GM12864 (cell line): ENCODE measurements around the gene PHKG1.
A peak's percentile ranks its signal among the peaks of the same experiment; 100 is the strongest.
"Not testable (repeated sequence)": the region's sequence is repeated elsewhere in the genome, so short reads cannot be mapped to it uniquely, and the experiment has no call there.

Experiments used
- DNase-seq: peaks from one replicate; pipeline ENCODE4 v3.0.0-alpha.2; 2011; ENCODE audit warnings: low read depth
- H3K4me3 ChIP-seq: 2 replicates; pipeline ENCODE4 v1.5.1; 2011; ENCODE audit warnings: mild to moderate bottlenecking, low read depth, low read length, control low read depth
- CTCF ChIP-seq: IDR thresholded peaks from 2 replicates; pipeline ENCODE4 v1.5.1; 2011; ENCODE audit warnings: low read depth, mild to moderate bottlenecking, moderate library complexity, low read length, control low read depth, inconsistent platforms; ENCODE audit errors: missing control alignments

PHKG1 gene

GRCh38 chr7:56079450-56080185 lies 13.1 kb downstream of the PHKG1 start:
- TF ChIP-seq CTCF = no peak
- no peak for DNase-seq
- H3K4me3 ChIP-seq = no peak overlapping the region

GRCh38 chr7:56078196-56078595 lies 14.6 kb downstream of the PHKG1 start:
- no peak overlapping the region for H3K4me3 ChIP-seq
- no peak for TF ChIP-seq CTCF
- DNase-seq = no peak

GRCh38 chr7:56077681-56078080 lies 15.1 kb downstream of the PHKG1 start:
- TF ChIP-seq CTCF = no peak
- no peak for DNase-seq
- H3K4me3 ChIP-seq = no peak overlapping the region

GRCh38 chr7:56074371-56074791 lies 18.4 kb downstream of the PHKG1 start:
- no peak for DNase-seq
- no peak overlapping the region for H3K4me3 ChIP-seq
- peak; percentile 88 for TF ChIP-seq CTCF

DNA sequence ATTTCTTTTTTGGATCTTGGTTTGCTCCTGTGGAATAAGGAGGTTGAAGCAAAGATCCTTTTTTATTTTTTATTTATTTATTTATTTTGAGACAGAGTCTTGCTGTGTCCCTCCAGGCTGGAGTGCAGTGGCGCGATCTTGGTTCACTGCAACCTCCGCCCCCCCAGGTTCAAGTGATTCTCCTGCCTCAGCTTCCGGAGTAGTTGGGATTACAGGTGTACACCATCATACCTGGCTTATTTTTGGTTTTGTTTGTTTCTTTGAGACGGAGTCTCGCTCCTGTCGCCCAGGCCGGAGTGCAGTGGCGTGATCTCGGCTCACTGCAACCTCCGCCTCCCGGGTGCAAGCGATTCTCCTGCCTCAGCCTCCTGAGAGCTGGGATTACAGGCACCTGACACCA lies 26.4 kb downstream of the PHKG1 start:
- not testable (repeated sequence) for H3K4me3 ChIP-seq, DNase-seq

DNA sequence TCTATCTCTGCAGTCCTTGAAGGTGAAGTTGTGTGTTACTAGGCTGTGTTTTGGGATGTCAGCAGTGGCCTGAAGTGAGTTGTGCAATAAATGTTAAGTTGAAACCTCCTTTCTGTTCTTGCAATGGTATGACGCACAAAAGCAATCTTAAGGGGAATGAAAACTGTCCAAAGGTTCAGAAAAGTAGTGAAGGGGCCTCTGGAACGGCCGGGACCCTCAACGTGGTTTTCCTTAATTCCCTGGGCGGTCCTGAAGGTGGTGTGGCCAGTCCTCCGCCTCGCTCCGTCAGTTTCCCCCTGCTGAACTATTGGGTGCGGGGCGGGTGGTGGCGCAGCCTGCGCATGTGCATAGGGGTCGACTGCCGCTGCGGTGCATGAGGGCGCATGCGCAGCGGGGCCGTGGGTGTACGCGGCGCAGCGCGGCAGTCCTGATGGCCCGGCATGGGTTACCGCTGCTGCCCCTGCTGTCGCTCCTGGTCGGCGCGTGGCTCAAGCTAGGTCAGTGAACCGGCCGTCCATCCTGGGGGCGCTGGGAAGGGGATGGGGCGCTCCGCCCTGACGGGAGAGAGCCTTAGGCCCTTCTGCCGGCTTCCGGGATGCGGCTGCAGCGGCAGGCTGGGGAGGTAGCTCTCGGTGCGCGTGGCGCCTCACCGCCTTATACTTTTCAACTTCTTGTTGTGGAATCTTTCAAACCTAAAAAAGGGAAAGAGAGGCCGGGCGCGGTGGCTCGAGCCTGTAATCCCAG lies 28.7 kb downstream of the PHKG1 start, which contains the start of gene SUMF2:
Gene SUMF2 (plus strand): TSS at position 405 of the 744 bp plus-strand sequence. CDS start 26 bp downstream, at position 431.
- DNase-seq = peak; percentile 58
- H3K4me3 ChIP-seq = peak within 1 kb of the TSS; percentile 85
- peak; percentile 10 for TF ChIP-seq CTCF

- TF ChIP-seq CTCF = no peak
- H3K4me3 ChIP-seq = no peak overlapping the region
- no peak for DNase-seq
These were observed 29.3 kb downstream of the PHKG1 start for GRCh38 chr7:56063500-56063881.
